Keratinocyte (primary cell): Measurements from ENCODE around the gene SYNDIG1. TPM values are rescaled to one million over a fixed set of nuclear protein-coding genes. Genes with fewer than 3 reads are reported as not detected.

Source experiments
- DNase-seq: peaks from one replicate; pipeline ENCODE4 v3.0.0-alpha.2; 2011; ENCODE audit warnings: low read depth, missing footprints, low spot score
- FAIRE-seq: peaks from 2 replicates; lab custom pipeline; 2011; peaks lifted over from hg19 to GRCh38; lab: Jason Lieb, UNC
- H2AFZ ChIP-seq: 2 replicates; pipeline ENCODE4 v1.6.0; 2012; ENCODE audit warnings: low read length, control low read depth, inconsistent platforms; ENCODE audit not compliant: control insufficient read depth
- H3K27ac ChIP-seq: 2 replicates; pipeline ENCODE4 v1.5.1; 2011; ENCODE audit warnings: low read length; ENCODE audit not compliant: control insufficient read depth, insufficient read depth
- H3K27me3 ChIP-seq: 3 replicates; pipeline ENCODE4 v1.6.0; 2011; ENCODE audit warnings: low read length; ENCODE audit not compliant: control insufficient read depth, insufficient read depth; ENCODE audit errors: extremely low read depth
- H3K36me3 ChIP-seq, 2 experiments: 2 replicates in 1 of 2; 3 replicates in 1 of 2; pipeline ENCODE4 v1.5.1; 2011; ENCODE audit warnings: low read length in 2 of 2, mild to moderate bottlenecking in 1 of 2; ENCODE audit not compliant: control insufficient read depth in 2 of 2, insufficient read depth in 2 of 2; ENCODE audit errors: extremely low read depth in 1 of 2
- H3K4me1 ChIP-seq: 3 replicates; pipeline ENCODE4 v1.5.1; 2011; ENCODE audit warnings: low read length; ENCODE audit not compliant: control insufficient read depth, insufficient read depth; ENCODE audit errors: extremely low read depth
- H3K4me2 ChIP-seq: 3 replicates; pipeline ENCODE4 v1.6.0; 2011; ENCODE audit warnings: low read depth, low read length; ENCODE audit not compliant: control insufficient read depth, insufficient read depth; ENCODE audit errors: extremely low read depth
- H3K4me3 ChIP-seq, 3 experiments: fragments of 200-600 bp in 1 of 3; sonication (generic) in 1 of 3; 2 replicates in 2 of 3; 3 replicates in 1 of 3; pipeline ENCODE4 v1.5.1; 2011 to 2016; ENCODE audit warnings: low read length in 3 of 3, mild to moderate bottlenecking in 3 of 3, control low read depth in 2 of 3, inconsistent platforms in 1 of 3, low read depth in 1 of 3, mixed read lengths in 1 of 3, mixed run types in 1 of 3, moderate library complexity in 1 of 3; ENCODE audit not compliant: control insufficient read depth in 2 of 3, insufficient read depth in 2 of 3; ENCODE audit errors: extremely low read depth in 1 of 3
- H3K79me2 ChIP-seq: 2 replicates; pipeline ENCODE4 v1.6.0; 2012; ENCODE audit warnings: low read length; ENCODE audit not compliant: control insufficient read depth, insufficient read depth
- H3K9ac ChIP-seq: 3 replicates; pipeline ENCODE4 v1.6.0; 2011; ENCODE audit warnings: low read length; ENCODE audit not compliant: control insufficient read depth, insufficient read depth; ENCODE audit errors: extremely low read depth
- H3K9me1 ChIP-seq: 3 replicates; pipeline ENCODE4 v1.6.0; 2011; ENCODE audit warnings: low read length; ENCODE audit not compliant: control insufficient read depth, insufficient read depth; ENCODE audit errors: extremely low read depth
- H3K9me3 ChIP-seq: 2 replicates; pipeline ENCODE4 v1.5.1; 2012; ENCODE audit warnings: low read depth, low read length; ENCODE audit not compliant: control insufficient read depth
- H4K20me1 ChIP-seq: 3 replicates; pipeline ENCODE4 v1.6.0; 2011; ENCODE audit warnings: low read length; ENCODE audit not compliant: control insufficient read depth, insufficient read depth; ENCODE audit errors: extremely low read depth
- CTCF ChIP-seq, 3 experiments: IDR thresholded peaks in 1 of 3; conservative IDR thresholded peaks in 1 of 3; optimal IDR thresholded peaks in 1 of 3; 2 replicates in 2 of 3; 3 replicates in 1 of 3; pipeline versions ENCODE3 to v1.5.1; 2011; ENCODE audit warnings: low read length in 3 of 3, mild to moderate bottlenecking in 3 of 3, moderate library complexity in 2 of 3, control low read depth in 1 of 3, inconsistent platforms in 1 of 3; ENCODE audit not compliant: insufficient read depth in 2 of 3; ENCODE audit errors: extremely low read depth in 1 of 3
- EZH2 ChIP-seq: IDR thresholded peaks from one replicate; pipeline ENCODE4 v1.6.1; 2012; ENCODE audit warnings: inconsistent platforms, mild to moderate bottlenecking, low read length, moderate library complexity
- dilution Hi-C: fragments of 300-500 bp; cut with MboI; formaldehyde crosslinking; loops from one replicate; pipeline ENCODE4 v1.7.0; 2020; ENCODE audit warnings: low sequenced_read_pairs; ENCODE audit not compliant: extremely low pct_ligation_motif_present
- polyA plus RNA-seq, 5 experiments: library from polyadenylated mRNA; depleted of rRNA in 3 of 5; stranded (reverse) in 3 of 5; stranded (forward) in 1 of 5; unstranded in 1 of 5; fragments of >200 nt; gene quantifications; 1 replicate in 1 of 5; 2 replicates in 3 of 5; 3 replicates in 1 of 5; pipeline versions ENCODE4 v1.2.1 to v1.2.3, GENCODE V29; 2011 to 2012; ENCODE audit warnings: missing spikeins in 2 of 5, low read depth in 1 of 5, low replicate concordance in 1 of 5

Gene SYNDIG1
- polyA plus RNA-seq, 1 donor (not counting 4 experiments of a cell fraction or from before 2014, with no cell fraction given), result 0.38 TPM

- FAIRE-seq (no peak), DNase-seq (no peak)
- dilution Hi-C loops, result no loop called here
- Histone ChIP-seq H3K27ac (no peak overlapping the region), H3K4me3 (no peak overlapping the region), H3K4me1 (no peaks in the 10 kb centered on the region), H3K27me3 (peaks cover 2% of the 10 kb centered on the region), H3K9me1 (no peaks in the 10 kb centered on the region), H3K4me2 (no peak overlapping the region), H3K36me3 (no peaks in the 10 kb centered on the region), H4K20me1 (no peaks in the 10 kb centered on the region), H3K9ac (no peak overlapping the region), H2AFZ (no peak overlapping the region), H3K9me3 (no peaks in the 10 kb centered on the region), H3K79me2 (no peaks in the 10 kb centered on the region)
- TF ChIP-seq CTCF (optimal IDR thresholded peaks at IDR 0.05 in 1 of 3, IDR thresholded peaks at IDR 0.05 in 1 of 3, conservative IDR thresholded peaks at IDR 0.05 in 1 of 3; ENCODE audit: extremely low read depth in 1 of 3, insufficient read depth in 2 of 3, low read length in 3 of 3), result no peak
- TF ChIP-seq EZH2, result no peak
These were observed 15.6 kb upstream of the SYNDIG1 start for GRCh38 chr20:24453869-24454268.

DNA sequence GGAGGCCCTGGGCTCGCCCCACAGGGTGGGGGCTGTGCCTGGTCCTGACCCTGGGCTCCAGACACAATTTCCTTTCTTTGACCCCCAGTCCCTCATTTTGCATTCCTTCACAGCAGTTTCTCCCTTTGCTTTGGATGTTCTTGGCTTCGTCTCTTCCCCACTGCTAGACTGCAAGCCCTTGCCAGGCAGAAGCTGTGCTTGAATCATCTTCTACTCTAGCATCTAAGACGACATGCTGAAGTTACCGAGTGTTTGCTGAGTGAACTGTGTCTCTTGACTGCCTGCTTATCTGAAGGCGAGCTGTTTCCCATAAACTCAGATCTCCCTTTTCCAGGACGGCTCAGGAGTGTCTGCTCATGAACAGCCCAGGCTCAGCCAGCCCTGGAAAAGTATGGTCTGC lies 14.3 kb upstream of the SYNDIG1 start:
- Histone ChIP-seq H2AFZ (no peak overlapping the region), H3K4me1 (peaks cover 6% of the 10 kb centered on the region), H3K79me2 (no peaks in the 10 kb centered on the region), H3K4me3 (no peak overlapping the region), H3K9me1 (no peaks in the 10 kb centered on the region), H3K27me3 (peaks cover 2% of the 10 kb centered on the region), H3K9ac (no peak overlapping the region), H3K9me3 (no peaks in the 10 kb centered on the region), H3K36me3 (no peaks in the 10 kb centered on the region), H3K4me2 (no peak overlapping the region), H4K20me1 (no peaks in the 10 kb centered on the region), H3K27ac (no peak overlapping the region)
- FAIRE-seq (no peak), DNase-seq (no peak)
- dilution Hi-C loops, result no loop called here
- TF ChIP-seq CTCF (optimal IDR thresholded peaks at IDR 0.05 in 1 of 3, IDR thresholded peaks at IDR 0.05 in 1 of 3, conservative IDR thresholded peaks at IDR 0.05 in 1 of 3; ENCODE audit: extremely low read depth in 1 of 3, insufficient read depth in 2 of 3, low read length in 3 of 3) (no peak), EZH2 (no peak)
